ENCODE data around the gene LDAH.

GRCh38 chr2:20723543-20723942 lies 99.4 kb downstream of the LDAH start:
- no peak for TF ChIP-seq CTCF (IDR thresholded peaks at IDR 0.05)
- TF ChIP-seq POLR2A (IDR thresholded peaks at IDR 0.05): no peak
